AG09309 (cell line): ENCODE measurements around the gene GGT6.
"Not testable (repeated sequence)": the region's sequence is repeated elsewhere in the genome, so short reads cannot be mapped to it uniquely, and the experiment has no call there.

Source experiments
- DNase-seq: peaks from one replicate; pipeline ENCODE4 v3.0.0-alpha.2; 2010; ENCODE audit warnings: low read depth
- H3K4me3 ChIP-seq: 2 replicates; pipeline ENCODE4 v1.5.1; 2011; ENCODE audit warnings: mild to moderate bottlenecking, low read depth, low read length, moderate library complexity; ENCODE audit not compliant: control insufficient read depth
- CTCF ChIP-seq: IDR thresholded peaks from 2 replicates; pipeline ENCODE4 v1.5.1; 2011; ENCODE audit warnings: mild to moderate bottlenecking, low read depth, low read length, inconsistent platforms; ENCODE audit not compliant: insufficient read depth, control insufficient read depth; ENCODE audit errors: missing control alignments

The GGT6 gene

DNA sequence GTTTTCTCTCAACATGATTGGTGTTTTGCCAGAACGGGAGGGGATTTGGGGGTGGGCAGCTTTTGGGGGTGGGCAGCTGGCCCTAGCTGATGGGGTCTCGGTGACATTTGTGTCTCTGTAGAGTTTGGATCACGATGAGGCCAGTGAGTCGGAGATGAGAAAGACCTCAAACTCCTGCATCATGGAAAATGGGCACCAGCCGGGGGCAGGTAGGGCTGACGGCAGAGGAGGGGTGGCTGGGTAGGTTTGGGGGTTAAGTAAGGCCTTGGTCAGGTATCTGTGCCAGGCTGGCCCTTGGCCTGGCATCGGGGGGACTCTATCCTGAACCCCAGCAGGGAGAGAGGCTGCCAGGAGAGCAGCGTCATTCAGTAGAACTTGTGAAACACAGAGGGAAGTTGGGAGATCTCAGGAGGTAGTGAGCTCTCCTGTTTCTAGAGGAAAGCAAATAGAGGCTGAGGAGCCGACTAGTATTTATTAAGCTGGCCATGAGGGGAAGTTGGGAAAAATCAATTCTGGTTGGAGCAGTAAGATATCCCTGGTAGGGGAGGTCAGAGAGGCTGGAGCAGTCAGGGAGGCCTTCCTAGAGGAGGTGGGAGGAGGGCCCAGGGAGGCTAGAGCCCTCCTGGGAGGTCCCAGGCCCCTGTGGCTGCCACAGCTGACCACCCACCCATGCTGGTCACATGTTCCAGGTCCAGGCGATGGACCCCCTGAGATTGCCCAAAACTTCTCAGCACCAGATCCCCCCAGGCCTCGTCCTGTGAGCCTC is 32.0 kb upstream of the GGT6 start:
- TF ChIP-seq CTCF = no peak
- H3K4me3 ChIP-seq = no peak overlapping the region
- no peak for DNase-seq

DNA sequence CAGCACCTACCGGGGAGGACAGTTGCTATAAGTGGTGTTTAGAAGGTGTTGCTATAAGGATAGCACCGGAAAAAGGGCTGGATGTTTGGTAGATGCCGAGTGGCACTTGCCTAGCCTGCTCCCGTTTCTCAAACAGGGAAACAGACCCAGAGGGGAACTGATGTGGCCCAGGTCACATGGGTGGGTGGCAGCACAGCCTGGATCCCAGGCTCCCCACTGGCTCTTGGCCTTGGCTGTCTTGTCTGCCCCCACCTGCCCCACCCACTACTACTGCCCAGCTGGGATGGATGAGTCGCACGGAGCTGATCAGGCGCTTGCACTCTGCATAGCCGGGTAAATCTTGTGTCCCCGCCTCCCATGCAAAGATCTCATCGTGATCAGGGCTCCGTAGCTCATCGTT is 31.2 kb upstream of the GGT6 start:
- TF ChIP-seq CTCF = no peak
- H3K4me3 ChIP-seq = no peak overlapping the region
- no peak for DNase-seq

DNA sequence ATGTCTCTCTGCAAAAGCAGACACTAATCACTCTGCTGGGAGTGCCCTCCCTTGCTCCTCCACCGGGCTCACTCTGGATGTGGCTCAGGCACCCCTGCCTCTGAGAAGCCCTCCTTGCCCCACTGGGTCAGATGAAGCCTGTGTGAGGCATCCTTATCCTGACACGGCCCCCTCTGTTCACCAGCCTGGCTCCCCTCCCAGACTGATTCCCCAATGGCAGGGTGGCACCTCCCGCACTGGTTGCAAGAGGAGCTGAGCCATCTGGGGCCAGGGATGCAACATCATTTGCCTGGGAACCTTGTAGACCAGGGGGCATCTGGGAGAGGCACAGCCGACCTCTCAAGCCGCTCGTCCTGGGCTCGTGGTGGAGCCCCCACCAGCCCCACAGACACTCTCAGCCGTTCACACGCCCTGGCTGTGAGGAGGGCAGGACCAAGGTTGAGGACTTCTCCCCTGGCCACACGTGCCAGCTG is 30.6 kb upstream of the GGT6 start:
- no peak for TF ChIP-seq CTCF
- no peak overlapping the region for H3K4me3 ChIP-seq
- no peak for DNase-seq

DNA sequence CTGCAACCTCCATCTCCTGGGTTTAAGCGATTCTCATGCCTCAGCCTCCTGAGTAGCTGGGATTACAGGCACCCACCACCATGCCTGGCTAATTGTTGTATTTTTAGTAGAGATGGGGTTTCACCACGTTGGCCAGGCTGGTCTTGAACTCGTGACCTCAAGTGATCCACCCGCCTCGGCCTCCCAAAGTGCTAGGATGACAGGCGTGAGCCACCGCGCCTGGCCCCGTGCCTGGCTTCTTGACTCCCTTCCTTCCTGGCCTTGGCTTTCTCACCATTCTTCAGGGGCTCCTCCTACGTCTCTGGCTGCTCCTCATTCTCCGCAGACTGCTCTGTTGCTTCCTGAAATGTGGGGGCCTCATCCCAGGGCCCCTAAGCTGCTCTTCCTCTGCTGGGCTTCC is 29.7 kb upstream of the GGT6 start:
- not testable (repeated sequence) for DNase-seq, H3K4me3 ChIP-seq

DNA sequence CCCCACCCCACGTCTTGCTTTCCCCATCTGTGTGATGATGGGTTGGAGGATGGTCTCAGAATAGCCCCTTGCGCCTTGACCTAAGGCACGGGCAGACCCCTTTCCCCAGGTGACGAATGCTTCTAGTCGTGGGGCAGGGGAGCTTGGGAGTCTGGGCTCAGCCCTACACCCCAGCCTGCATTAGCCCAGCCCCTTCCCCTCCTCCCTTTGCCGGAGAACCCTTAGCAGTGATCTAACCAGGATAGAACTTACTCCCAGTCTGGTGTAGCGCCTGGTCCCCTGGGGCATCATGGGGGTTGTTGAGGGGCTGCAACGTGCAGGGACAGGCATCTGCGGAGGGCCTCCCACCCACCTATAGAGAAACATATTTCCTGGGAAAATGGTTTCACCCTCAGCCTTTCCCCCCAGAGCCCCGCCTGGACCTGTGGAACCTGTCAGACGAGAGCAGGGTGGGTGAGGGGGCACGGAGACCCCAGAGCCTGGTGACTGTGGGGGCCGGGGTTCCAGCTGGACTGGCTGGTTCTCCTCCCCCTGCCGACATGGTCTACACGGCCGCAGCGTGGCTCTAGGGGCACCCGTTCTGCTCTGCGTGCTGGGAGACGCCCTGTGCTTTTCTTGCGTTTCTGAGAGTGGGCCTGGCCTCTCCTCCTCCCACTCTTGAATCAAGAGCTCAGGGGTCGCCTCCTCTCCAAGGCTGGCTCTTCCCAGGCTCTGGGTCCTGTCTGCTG is 28.7 kb upstream of the GGT6 start:
- no peak for TF ChIP-seq CTCF
- no peak for DNase-seq
- H3K4me3 ChIP-seq = no peak overlapping the region

- no peak for DNase-seq
- TF ChIP-seq CTCF = no peak
These were observed 28.0 kb upstream of the GGT6 start for GRCh38 chr17:4588391-4588790.

GRCh38 chr17:4587803-4588202 is 27.4 kb upstream of the GGT6 start:
- DNase-seq = no peak
- no peak overlapping the region for H3K4me3 ChIP-seq
- TF ChIP-seq CTCF = no peak

More at GRCh38 chr17:4588391-4588790, 28.0 kb upstream of the GGT6 start:
- no peak overlapping the region for H3K4me3 ChIP-seq
